Fibroblast of upper back skin (primary cell): ENCODE data around the gene ITGA2B.
"Not testable (repeated sequence)": the region's sequence is repeated elsewhere in the genome, so short reads cannot be mapped to it uniquely, and the experiment has no call there.

Experiments
- DNase-seq: peaks from one replicate; pipeline ENCODE4 v3.0.0-alpha.2; 2013

The ITGA2B gene

DNA sequence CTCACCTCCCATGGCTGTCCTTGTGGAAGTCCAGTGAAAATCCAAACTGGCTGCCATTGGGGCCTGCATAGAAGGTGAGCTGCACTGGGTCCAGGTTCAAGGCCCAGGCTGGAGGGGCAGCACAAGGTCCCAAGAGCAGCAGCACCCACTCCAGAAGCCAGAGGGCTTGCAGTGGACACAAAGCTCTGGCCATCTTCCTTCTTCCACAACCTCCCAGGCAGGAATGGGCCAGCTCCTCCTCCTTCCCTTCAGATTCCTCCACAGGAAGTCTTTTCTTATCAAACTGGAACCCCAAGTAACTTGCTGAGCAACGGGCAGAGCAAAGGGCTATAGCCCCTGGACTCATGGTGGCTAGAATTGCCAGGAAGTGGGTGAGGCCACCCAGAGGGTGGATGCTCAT is at the start of gene ITGA2B:
Gene ITGA2B (minus strand): TSS at position 369 of the 400 bp plus-strand sequence. CDS start 176 bp downstream, at position 193.
- no peak for DNase-seq

DNA sequence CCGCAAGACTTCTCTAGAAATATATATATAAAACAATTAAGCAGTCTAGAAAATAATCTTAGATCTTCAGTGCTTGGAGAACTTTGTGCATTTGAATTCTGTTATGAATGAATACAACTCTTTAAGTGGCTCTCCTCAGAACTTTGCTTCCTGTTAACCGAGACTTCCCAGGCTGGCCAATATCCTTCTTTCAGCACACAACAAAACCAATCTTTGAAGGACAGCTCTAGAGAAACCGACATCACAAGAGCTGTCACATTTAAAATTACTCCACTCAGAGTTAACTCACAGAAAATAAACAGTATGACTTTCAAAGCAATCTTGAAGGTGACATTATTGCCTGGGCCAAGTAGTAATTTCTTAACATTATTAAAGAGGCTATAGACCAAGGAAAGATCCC is 49.7 kb upstream of the ITGA2B start:
- DNase-seq: no peak

- no peak for DNase-seq
Observed at GRCh38 chr17:44438636-44439035, 49.2 kb upstream of the ITGA2B start.

DNA sequence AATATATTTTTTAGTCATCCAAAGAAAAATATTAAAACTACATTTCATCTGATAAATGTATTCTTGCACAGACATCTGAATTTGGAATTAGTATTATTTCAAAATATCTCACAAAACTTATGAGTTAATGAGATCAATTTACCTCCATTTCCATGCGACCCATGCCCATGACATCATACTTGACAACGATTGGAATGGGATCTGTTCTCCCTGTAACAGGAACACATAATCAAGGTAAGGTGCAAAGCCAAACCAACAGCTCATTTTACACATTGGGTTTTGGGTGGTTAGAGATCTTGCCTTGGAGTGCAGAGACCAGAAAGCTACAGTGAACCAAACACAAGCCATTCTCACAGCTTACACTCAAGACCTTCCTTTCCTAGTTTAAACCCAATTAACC is 46.9 kb upstream of the ITGA2B start:
- DNase-seq: no peak

DNA sequence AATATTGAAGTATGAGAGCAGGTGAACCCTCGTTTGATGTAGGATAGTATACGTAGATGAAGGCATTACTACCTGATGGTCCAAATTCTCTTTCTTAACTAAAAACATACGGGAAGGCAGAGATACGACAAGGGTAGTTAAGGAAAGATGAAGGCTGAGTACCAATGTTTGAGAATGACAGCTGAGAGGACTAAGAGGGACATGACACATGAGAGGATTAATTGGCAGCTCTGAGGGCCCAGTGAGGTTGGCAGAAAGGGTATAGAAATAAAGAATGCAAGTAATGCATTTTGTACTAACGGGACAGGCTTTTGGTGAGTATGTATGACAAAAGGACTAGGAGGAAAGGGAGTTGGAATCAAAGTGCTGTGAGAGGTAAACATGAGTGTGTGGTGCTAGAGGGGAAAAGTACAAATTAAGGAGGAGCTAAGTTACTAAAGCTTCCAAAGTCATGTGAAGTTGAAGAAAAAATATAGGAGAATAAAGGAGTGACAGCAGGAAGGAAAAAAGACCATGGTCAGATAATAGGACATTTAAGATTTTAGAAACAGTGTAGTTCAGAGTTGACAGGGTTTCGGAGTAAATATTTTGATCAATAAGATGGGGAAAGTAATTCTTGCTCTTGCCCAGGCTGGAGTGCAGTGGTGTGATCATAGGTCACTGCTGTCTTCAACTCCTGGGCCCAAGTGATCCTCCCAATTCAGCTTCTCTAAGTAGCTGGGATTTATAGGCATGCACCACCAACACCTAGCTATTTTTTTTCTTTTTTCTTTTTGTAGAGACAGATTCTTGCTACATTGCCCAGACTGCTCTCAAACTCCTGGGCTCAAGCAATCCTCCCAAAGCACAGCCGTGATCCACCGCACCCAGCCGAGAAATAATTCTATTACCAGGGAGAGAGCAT is 43.1 kb upstream of the ITGA2B start:
- DNase-seq: no peak

GRCh38 chr17:44424828-44425461 is 35.5 kb upstream of the ITGA2B start:
- DNase-seq: no peak

- peak; percentile 61 for DNase-seq
Observed at GRCh38 chr17:44417553-44417952, 28.1 kb upstream of the ITGA2B start.

- no peak for DNase-seq
Observed at GRCh38 chr17:44416558-44417289, 27.3 kb upstream of the ITGA2B start.

DNA sequence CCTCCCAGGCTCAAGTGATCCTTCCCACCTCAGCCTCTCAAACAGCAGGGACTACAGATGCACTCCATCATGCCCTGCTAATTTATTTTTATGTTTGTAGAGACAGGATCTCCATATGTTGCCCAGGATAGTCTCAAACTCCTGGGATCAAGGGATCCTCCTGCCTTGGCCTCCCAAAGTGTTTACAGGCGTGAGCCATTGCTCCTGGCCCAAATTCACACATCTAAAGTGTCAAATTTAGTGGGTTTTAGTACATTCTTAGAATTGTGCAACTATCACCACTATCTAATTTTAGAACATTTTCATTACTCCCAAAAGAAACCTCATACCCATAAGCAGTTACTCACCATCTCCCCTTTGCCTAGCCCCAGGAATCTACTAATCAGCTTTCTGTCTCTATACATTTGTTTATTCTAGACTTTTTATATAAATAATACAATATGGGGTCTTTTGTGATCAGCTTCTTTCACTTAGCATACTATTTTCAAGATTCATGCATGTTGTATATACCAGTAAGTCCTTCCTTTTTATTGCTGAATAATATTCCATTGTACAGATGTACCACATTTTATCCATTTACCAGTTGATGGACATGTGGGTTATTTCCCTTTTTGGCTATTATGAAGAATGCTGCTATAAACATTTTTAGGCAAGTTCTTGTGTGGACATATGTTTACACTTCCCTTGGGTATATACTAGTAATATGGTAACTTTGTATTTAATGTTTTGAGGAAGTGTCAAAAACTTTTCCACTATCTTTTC is 25.1 kb upstream of the ITGA2B start:
- no peak for DNase-seq

- no peak for DNase-seq
Observed at GRCh38 chr17:44409309-44410028, 20.0 kb upstream of the ITGA2B start.

- no peak for DNase-seq
Observed at GRCh38 chr17:44408786-44409185, 19.3 kb upstream of the ITGA2B start.

GRCh38 chr17:44402564-44403172 is 13.2 kb upstream of the ITGA2B start:
- no peak for DNase-seq

DNA sequence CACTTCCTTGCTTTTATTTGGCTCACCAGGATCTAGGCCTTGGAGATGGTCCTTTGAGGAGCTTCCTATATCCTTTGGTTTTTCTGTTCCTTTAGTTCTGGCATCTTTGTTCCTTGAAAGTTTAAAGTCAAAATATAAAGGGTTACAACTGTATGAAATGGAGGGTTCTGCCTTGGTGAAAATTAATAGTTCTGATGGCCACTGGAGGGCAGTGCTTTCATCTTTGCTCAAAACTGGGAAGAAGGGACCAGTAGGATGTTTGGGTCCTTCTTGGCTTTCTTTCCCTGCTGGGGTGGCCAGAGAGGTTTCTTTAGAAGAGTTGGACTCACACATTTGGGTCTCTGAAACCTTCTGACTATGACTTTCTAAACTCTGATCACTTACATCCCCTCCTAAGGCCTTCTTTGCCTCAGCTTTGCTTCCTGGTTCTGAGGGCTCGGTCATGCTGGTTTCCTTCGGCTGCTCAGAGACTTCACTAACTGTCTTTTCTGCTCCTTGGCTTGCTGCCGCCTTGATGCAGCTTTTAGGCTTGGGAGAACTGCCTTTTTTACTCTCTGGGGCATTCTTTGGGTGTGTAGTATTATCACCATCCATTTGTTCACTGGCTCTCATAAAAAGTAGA is 10.9 kb upstream of the ITGA2B start:
- peak; percentile 15 for DNase-seq

GRCh38 chr17:44398692-44399691 is 9.5 kb upstream of the ITGA2B start:
- no peak for DNase-seq

DNA sequence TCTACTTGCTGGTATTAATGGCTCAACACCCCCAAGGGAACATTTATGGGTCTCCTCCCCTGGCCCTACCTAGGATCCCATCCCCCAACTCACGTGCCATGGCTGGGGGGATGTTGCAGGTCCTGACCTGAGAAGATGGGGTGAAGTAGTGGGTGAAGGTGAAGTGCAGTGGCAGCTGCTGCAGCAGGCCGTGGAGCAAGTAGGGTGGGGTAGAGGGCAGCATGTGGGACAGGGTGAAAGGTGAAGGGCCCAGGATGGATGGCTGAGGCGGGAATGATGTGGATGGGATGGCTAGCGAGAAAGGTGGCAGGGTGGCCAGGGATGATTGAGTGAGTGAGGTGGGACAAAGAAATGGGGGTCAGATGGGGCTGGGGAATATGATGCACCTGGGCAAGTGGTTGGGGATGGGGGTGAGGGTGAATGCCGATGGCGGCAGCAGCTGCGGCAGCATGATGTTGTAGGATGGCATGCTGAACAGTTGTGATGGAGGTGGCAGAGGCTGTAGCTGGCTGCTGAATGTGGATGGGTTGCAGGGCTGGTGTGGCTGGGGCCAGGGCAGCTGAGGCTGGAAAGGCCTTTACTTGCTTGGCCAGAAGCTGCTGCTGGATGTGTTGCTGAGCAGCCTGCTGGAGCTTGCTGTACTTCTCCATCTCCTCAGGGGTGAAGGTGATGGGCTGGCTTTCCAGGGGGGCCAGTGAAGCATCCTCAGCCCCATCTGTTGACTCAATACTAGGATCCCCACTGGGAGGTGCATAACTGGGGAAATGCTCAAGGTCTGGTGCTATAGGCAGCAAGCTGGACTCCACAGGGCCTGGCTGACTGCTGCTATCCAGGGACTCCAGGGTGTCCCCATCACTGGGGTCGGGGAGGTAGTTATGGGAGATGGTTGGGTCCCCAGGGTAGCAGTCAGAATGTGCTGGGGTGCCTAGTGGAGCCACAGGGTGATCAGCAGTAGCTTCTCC is 8.3 kb upstream of the ITGA2B start:
- no peak for DNase-seq

DNA sequence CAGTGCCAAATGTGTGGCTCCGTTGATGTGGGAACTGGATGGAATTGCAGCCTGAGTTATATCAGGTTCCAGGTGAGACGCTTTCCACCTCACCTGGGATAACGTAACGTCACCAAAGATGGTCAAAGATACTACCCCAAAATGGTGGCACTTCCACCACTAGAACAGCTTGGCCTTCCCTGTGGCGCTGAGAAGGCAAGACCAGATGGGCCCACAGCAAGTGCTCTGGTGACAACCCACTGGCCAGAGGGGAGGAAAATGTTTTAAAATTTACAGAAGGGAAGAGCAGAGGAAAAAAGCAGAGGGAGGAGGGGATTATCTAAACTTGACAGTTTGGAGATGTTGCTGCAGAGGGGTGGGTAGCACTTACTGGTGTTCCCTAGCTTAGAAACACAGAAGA is 7.5 kb upstream of the ITGA2B start:
- DNase-seq: no peak

DNA sequence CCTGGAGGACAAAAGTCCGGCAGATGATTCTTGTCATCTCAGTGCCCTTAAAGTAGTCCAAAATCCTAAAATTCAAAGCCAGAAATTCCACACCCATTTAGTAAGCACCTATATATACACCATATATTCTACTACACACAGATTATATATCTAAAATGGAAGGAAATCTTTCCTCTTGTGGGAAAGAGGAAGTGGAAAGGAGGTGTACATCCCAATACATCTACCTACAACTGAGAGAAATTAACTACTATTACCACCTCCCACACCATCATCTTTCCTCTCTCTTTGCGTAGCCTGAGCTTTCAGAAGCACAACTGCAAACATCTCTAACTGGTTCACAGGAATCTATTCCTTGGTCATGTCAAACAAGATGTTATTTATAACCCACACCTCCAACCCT is 5.4 kb upstream of the ITGA2B start:
- no peak for DNase-seq

DNA sequence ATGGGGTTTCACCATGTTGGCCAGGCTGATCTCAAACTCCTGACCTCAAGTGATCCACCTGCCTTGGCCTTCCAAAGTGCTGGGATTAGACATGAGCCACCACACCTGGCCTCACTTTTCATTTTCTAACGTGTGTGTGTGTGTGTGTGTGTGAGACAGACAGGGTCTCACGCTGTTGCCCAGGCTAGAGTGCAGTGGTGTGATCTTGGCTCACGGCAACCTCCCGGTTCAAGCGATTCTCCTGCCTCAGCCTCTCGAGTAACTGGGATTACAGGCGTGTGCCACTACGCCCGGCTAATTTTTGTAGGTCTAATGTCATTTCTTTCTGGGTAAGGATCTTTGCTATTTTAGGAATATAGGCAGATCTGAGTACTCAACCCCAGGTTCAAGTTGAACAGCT is 4.7 kb upstream of the ITGA2B start:
- not testable (repeated sequence) for DNase-seq
